GM21786 (cell line): Measurements from ENCODE around the gene SPECC1L.

Experiments used
- ATAC-seq: cut with Tn5 transposase; IDR thresholded peaks from one replicate; pipeline ENCODE4 v1.9.1; 2021; ENCODE audit not compliant: unreplicated experiment

SPECC1L gene

GRCh38 chr22:24463071-24463760 is 192.6 kb downstream of the SPECC1L start:
- no peak for ATAC-seq

DNA sequence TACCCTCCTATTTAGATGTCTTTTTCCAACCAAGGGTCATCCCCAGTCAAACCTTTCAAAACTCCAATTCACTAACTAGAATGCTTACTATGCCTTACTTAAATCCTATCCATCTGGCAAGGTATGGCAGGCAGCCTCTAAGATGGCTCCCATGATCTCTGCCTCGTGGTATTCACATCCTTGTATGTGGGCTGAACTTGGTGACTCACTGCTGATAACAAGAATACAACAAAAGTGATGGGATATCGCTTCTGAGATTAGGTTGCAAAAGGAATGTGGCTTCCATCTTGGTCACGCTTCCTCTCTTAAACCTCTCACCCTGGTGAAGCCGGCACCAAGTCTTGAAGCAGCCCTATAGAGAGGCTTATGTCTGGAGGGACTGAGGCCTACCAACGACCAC is 194.9 kb downstream of the SPECC1L start:
- no peak for ATAC-seq

DNA sequence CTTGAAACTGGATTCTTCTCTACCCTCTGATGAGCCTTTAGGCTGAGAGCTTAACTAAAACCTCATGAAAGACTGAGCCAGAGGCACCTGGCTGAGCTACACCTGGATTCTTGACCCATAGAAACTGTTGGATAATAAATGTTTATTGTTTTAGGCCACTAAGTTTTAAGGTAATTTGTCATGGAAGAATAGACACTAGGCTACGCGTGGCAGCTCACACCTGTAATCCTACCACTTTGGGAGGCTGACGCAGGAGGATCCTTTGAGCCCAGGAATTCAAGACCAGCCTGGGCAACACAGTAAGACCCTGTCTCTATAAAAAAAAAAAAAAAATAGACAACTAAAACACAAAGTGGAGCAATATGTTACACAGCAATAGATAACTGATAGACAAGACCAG is 195.3 kb downstream of the SPECC1L start:
- ATAC-seq, result no peak

- no peak for ATAC-seq
Observed at GRCh38 chr22:24466716-24467328, 196.2 kb downstream of the SPECC1L start.

DNA sequence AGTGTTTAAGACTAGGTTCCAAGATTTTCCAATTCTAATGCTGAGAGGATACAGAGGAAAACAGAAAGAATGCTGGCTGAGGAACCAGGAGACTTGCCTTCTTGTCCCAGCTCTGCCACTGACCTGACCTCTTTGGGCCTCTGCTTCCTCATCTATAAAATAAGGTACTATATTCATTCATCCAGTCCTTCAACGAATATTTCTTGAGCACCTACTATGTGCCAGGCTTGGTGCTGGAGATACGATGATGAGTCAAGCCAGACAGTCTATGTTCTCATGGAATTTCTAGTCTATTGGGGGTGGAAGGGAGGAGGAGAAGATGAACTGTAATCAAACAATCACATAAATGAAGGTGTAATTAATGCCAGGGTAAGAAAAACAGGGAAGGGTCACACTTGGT is 196.7 kb downstream of the SPECC1L start:
- ATAC-seq, result no peak
